SK-N-SH (cell line): ENCODE measurements around the gene NRCAM. TPM values are rescaled to one million over a fixed set of nuclear protein-coding genes. Genes with fewer than 3 reads are reported as not detected.

Experiments
- CTCF ChIA-PET: fragments of 300-600, 350-600 bp; formaldehyde crosslinking; extraction: SDS; loops from one replicate; lab custom pipeline; 2021; lab: Yijun Ruan, JAX
- POLR2A ChIA-PET: fragments of 350-600 bp; sonication (Branson Sonifier 250); formaldehyde crosslinking; extraction: SDS; loops from one replicate; lab custom pipeline; 2020; ENCODE audit warnings: antibody characterized with exemption, inconsistent platforms; lab: Yijun Ruan, JAX
- DNase-seq: peaks from one replicate; pipeline ENCODE4 v3.0.0; 2012
- H2AFZ ChIP-seq: fragments of 200-600 bp; sonication (generic); 2 replicates; pipeline ENCODE4 v1.8.1; 2016; ENCODE audit warnings: antibody characterized with exemption, mild to moderate bottlenecking, low read depth
- H3F3A ChIP-seq: fragments of 200-600 bp; sonication (generic); replicated peaks from 2 replicates; pipeline ENCODE3; 2016; ENCODE audit warnings: antibody characterized with exemption, mild to moderate bottlenecking; ENCODE audit not compliant: insufficient read depth
- H3K27ac ChIP-seq, 2 experiments: fragments of 200-500 bp in 1 of 2; fragments of 200-600 bp in 1 of 2; sonication (Bioruptor generic) in 1 of 2; sonication (generic), shearing (Covaris generic) in 1 of 2; 2 replicates each; pipeline versions ENCODE4 v1.5.1 to v1.6.1; 2014 to 2016; ENCODE audit warnings: low read depth in 2 of 2, inconsistent platforms in 1 of 2, low read length in 1 of 2, mild to moderate bottlenecking in 1 of 2, mixed read lengths in 1 of 2
- H3K27me3 ChIP-seq: fragments of 200-600 bp; sonication (generic), shearing (Covaris generic); 2 replicates; pipeline ENCODE4 v1.6.1; 2016; ENCODE audit warnings: mixed run types; ENCODE audit not compliant: insufficient read depth
- H3K36me3 ChIP-seq, 2 experiments: fragments of 200-500 bp in 1 of 2; fragments of 200-600 bp in 1 of 2; sonication (Bioruptor generic) in 1 of 2; sonication (generic) in 1 of 2; replicated peaks in 1 of 2; 2 replicates each; pipeline versions ENCODE3 to v1.5.1; 2014 to 2016; ENCODE audit warnings: low read length in 1 of 2, mild to moderate bottlenecking in 1 of 2; ENCODE audit not compliant: insufficient read depth in 2 of 2, control insufficient read depth in 1 of 2
- H3K4me1 ChIP-seq, 2 experiments: fragments of 200-500 bp in 1 of 2; fragments of 200-600 bp in 1 of 2; sonication (Bioruptor generic) in 1 of 2; sonication (generic), shearing (Covaris generic) in 1 of 2; 2 replicates each; pipeline versions ENCODE4 v1.5.1 to v1.6.1; 2014 to 2016; ENCODE audit warnings: low read depth in 1 of 2, low read length in 1 of 2, mixed run types in 1 of 2; ENCODE audit not compliant: insufficient read depth in 2 of 2, control insufficient read depth in 1 of 2
- H3K4me2 ChIP-seq: fragments of 200-600 bp; sonication (generic), shearing (Covaris generic); 2 replicates; pipeline ENCODE4 v1.6.1; 2017; ENCODE audit warnings: mixed run types
- H3K4me3 ChIP-seq, 2 experiments: fragments of 200-500 bp in 1 of 2; fragments of 200-600 bp in 1 of 2; sonication (Bioruptor generic) in 1 of 2; sonication (generic), shearing (Covaris generic) in 1 of 2; 2 replicates each; pipeline versions ENCODE4 v1.5.1 to v1.8.1; 2014 to 2016; ENCODE audit warnings: low read depth in 2 of 2, inconsistent platforms in 1 of 2, low read length in 1 of 2, mild to moderate bottlenecking in 1 of 2, mixed read lengths in 1 of 2, moderate library complexity in 1 of 2
- H3K79me2 ChIP-seq: fragments of 200-600 bp; sonication (generic); 2 replicates; pipeline ENCODE4 v1.8.1; 2017; ENCODE audit warnings: mild to moderate bottlenecking; ENCODE audit not compliant: insufficient read depth
- H3K9ac ChIP-seq: fragments of 200-600 bp; sonication (generic); 2 replicates; pipeline ENCODE4 v1.6.1; 2017; ENCODE audit warnings: mixed run types
- H3K9me2 ChIP-seq: fragments of 200-600 bp; sonication (generic); 2 replicates; pipeline ENCODE4 v1.6.1; 2017; ENCODE audit warnings: mixed run types
- H3K9me3 ChIP-seq: fragments of 200-600 bp; sonication (generic); 2 replicates; pipeline ENCODE4 v1.6.1; 2017; ENCODE audit warnings: mixed run types, mild to moderate bottlenecking, moderate library complexity
- H4K20me1 ChIP-seq: fragments of 200-600 bp; sonication (generic); 2 replicates; pipeline ENCODE4 v1.6.1; 2017; ENCODE audit warnings: mild to moderate bottlenecking, mixed run types; ENCODE audit not compliant: insufficient read depth
- EZH2phosphoT487 ChIP-seq: fragments of 200-600 bp; sonication (generic); IDR thresholded peaks from 2 replicates; pipeline ENCODE4 v1.6.1; 2017; ENCODE audit warnings: low read depth, mixed run types, mild to moderate bottlenecking, antibody characterized with exemption, moderate library complexity, borderline replicate concordance
- FOXJ3 ChIP-seq: sonication (generic); formaldehyde crosslinking; IDR thresholded peaks from 2 replicates; pipeline ENCODE4 v1.5.1; 2020; ENCODE audit warnings: mild to moderate bottlenecking, missing genetic modification reagents
- GATA2 ChIP-seq: sonication (generic); formaldehyde crosslinking; IDR thresholded peaks from 2 replicates; pipeline ENCODE4 v1.5.0; 2020; ENCODE audit warnings: mild to moderate bottlenecking, missing genetic modification reagents
- NFIC ChIP-seq: IDR thresholded peaks from 2 replicates; pipeline ENCODE4 v1.4.0; 2012; ENCODE audit warnings: borderline replicate concordance
- RCOR1 ChIP-seq: fragments of 150-350 bp; IDR thresholded peaks from 2 replicates; pipeline ENCODE4 v1.6.1; 2017; ENCODE audit warnings: antibody characterized with exemption, low read length
- RFX5 ChIP-seq: IDR thresholded peaks from 2 replicates; pipeline ENCODE4 v1.6.1; 2012; ENCODE audit warnings: mild to moderate bottlenecking, improper control_type of control experiment, low read length
- SIN3A ChIP-seq: IDR thresholded peaks from 2 replicates; pipeline ENCODE4 v1.6.1; 2012; ENCODE audit warnings: low read depth, mild to moderate bottlenecking, low read length, moderate library complexity, borderline replicate concordance
- SMC3 ChIP-seq: IDR thresholded peaks from 2 replicates; pipeline ENCODE4 v1.6.1; 2012; ENCODE audit warnings: low read depth, low read length, improper control_type of control experiment
- TAF1 ChIP-seq: IDR thresholded peaks from 2 replicates; pipeline ENCODE4 v1.6.1; 2012; ENCODE audit warnings: low read depth, mild to moderate bottlenecking, low read length, moderate library complexity, borderline replicate concordance
- USF2 ChIP-seq: fragments of 150-350 bp; IDR thresholded peaks from 2 replicates; pipeline ENCODE4 v1.6.1; 2017; ENCODE audit warnings: antibody characterized with exemption, low read length, low read depth, borderline replicate concordance
- YY1 ChIP-seq: IDR thresholded peaks from 2 replicates; pipeline ENCODE4 v1.4.0; 2012; ENCODE audit warnings: low read depth, mild to moderate bottlenecking
- WGBS: methylation state at CpG from one replicate; pipeline ENCODE4 v1.1.6; 2017; ENCODE audit warnings: low lambda C conversion rate; 5-methylcytosine and 5-hydroxymethylcytosine counted together
- polyA plus RNA-seq, 3 experiments: library from polyadenylated mRNA; depleted of rRNA; stranded (reverse); fragments of >200 nt; gene quantifications; 2 replicates each; pipeline ENCODE4 v1.2.3, GENCODE V29; 2012

The NRCAM gene
- polyA plus RNA-seq, 1 of the 3 experiments (the other 2 are of a cell fraction) = 1.1 TPM

- ChIA-PET CTCF (interaction anchor here (1.1 to 2.7 kb wide), 4 partner anchors 9 to 307 kb away, joined by 4 to 9 read pairs (median 4); no protein-coding TSS in a partner anchor), POLR2A (no interaction called here)
- H3F3A ChIP-seq = no peaks in the 10 kb centered on the region
- H3K4me3 ChIP-seq = no peak overlapping the region
- no peak overlapping the region for H3K27ac ChIP-seq
- H3K36me3 ChIP-seq = peaks cover 0 to 42% of the 10 kb centered on the region in 2 experiments
- no peak overlapping the region for H3K9ac ChIP-seq
- H3K4me1 ChIP-seq = peaks cover 0 to 2% of the 10 kb centered on the region in 2 experiments; a peak in 2 of 4 replicates
- no peaks in the 10 kb centered on the region for H3K27me3 ChIP-seq
- H3K79me2 ChIP-seq = no peaks in the 10 kb centered on the region
- no peak overlapping the region for H3K4me2 ChIP-seq
- H3K9me3 ChIP-seq = no peaks in the 10 kb centered on the region
- TF ChIP-seq RFX5 (no peak), SMC3 (no peak), TAF1 (no peak), USF2 (no peak)
- WGBS = 44% methylated on average over 7 of the region's 7 CpGs
- no peak overlapping the region for H2AFZ ChIP-seq
- DNase-seq = no peak
- H4K20me1 ChIP-seq = no peaks in the 10 kb centered on the region
- H3K9me2 ChIP-seq = no peaks in the 10 kb centered on the region
Observed at GRCh38 chr7:108189733-108190388, 266.4 kb downstream of the NRCAM start.

- TF ChIP-seq YY1 = no peak
- TF ChIP-seq RFX5 = no peak
- TF ChIP-seq GATA2 = no peak
- no peak for TF ChIP-seq SMC3
- TF ChIP-seq EZH2phosphoT487 = no peak
- no peak for TF ChIP-seq NFIC
- no peak for TF ChIP-seq RCOR1
- TF ChIP-seq FOXJ3 (CRISPR knock-in tag) = no peak
- no peak for TF ChIP-seq SIN3A
Observed at GRCh38 chr7:108188724-108189123, 267.5 kb downstream of the NRCAM start.

More at GRCh38 chr7:108188724-108189123, 267.5 kb downstream of the NRCAM start:
- no peak overlapping the region for H3K9ac ChIP-seq
- H3F3A ChIP-seq = no peaks in the 10 kb centered on the region
- ChIA-PET CTCF (interaction anchor here (1.2 to 2.7 kb wide), 3 partner anchors 264 to 308 kb away, joined by 4 to 9 read pairs (median 4); no protein-coding TSS in a partner anchor), POLR2A (no interaction called here)
- H3K9me3 ChIP-seq = no peaks in the 10 kb centered on the region
- H3K27ac ChIP-seq = no peak overlapping the region
- no peak overlapping the region for H2AFZ ChIP-seq
- H4K20me1 ChIP-seq = no peaks in the 10 kb centered on the region
- no peak for DNase-seq
- no peaks in the 10 kb centered on the region for H3K9me2 ChIP-seq
- H3K4me2 ChIP-seq = no peak overlapping the region
- 77% methylated on average over 3 of the region's 3 CpGs for WGBS
- peaks cover 0 to 5% of the 10 kb centered on the region in 2 experiments; a peak in 2 of 4 replicates for H3K4me1 ChIP-seq
- no peak overlapping the region for H3K4me3 ChIP-seq
- H3K36me3 ChIP-seq = peaks cover 0 to 37% of the 10 kb centered on the region in 2 experiments
- no peaks in the 10 kb centered on the region for H3K27me3 ChIP-seq
- H3K79me2 ChIP-seq = no peaks in the 10 kb centered on the region
